Measurements from ENCODE around the gene GYG2.
"Not testable (repeated sequence)": the region's sequence is repeated elsewhere in the genome, so short reads cannot be mapped to it uniquely, and the experiment has no call there.

GYG2 gene

GRCh38 chrX:2892816-2893215 is 64.1 kb downstream of the GYG2 start:
- no peak overlapping the region for H3K4me3 Mint-ChIP-seq
- H3K36me3 Mint-ChIP-seq = no peaks in the 10 kb centered on the region
- no peak for ATAC-seq (replicated peaks)
- H3K4me1 Mint-ChIP-seq = peaks cover 8 to 9% of the 10 kb centered on the region in 2 donors
- H3K9me3 Mint-ChIP-seq = no peaks in the 10 kb centered on the region
- H3K27me3 Mint-ChIP-seq = peaks cover 12 to 28% of the 10 kb centered on the region in 2 donors
- no peak overlapping the region for H3K27ac Mint-ChIP-seq
- DNase-seq = no peak

GRCh38 chrX:2894885-2895292 is 66.2 kb downstream of the GYG2 start:
- no peaks in the 10 kb centered on the region for H3K36me3 Mint-ChIP-seq
- no peaks in the 10 kb centered on the region for H3K9me3 Mint-ChIP-seq
- ATAC-seq (replicated peaks) (no peak), DNase-seq (no peak)
- no peak overlapping the region for H3K27ac Mint-ChIP-seq
- H3K4me3 Mint-ChIP-seq = no peak overlapping the region
- peaks cover 9 to 10% of the 10 kb centered on the region in 2 donors for H3K4me1 Mint-ChIP-seq
- peaks cover 0 to 13% of the 10 kb centered on the region in 2 donors for H3K27me3 Mint-ChIP-seq

- Mint-ChIP-seq H3K4me3 (no peak overlapping the region), H3K4me1 (peaks cover 7 to 10% of the 10 kb centered on the region in 2 donors), H3K9me3 (no peaks in the 10 kb centered on the region), H3K27ac (no peak overlapping the region), H3K36me3 (no peaks in the 10 kb centered on the region), H3K27me3 (peaks cover 0 to 5% of the 10 kb centered on the region in 2 donors)
- DNase-seq (no peak), ATAC-seq (replicated peaks) (no peak)
Measured at GRCh38 chrX:2897311-2897689, 68.6 kb downstream of the GYG2 start.

GRCh38 chrX:2897690-2898623 is 69.2 kb downstream of the GYG2 start:
- H3K9me3 Mint-ChIP-seq, H3K27me3 Mint-ChIP-seq, H3K36me3 Mint-ChIP-seq, DNase-seq, H3K27ac Mint-ChIP-seq: not testable (repeated sequence)
- Mint-ChIP-seq H3K4me3 (peak overlapping the region in 1 of 2 donors; percentile 31), H3K4me1 (peaks cover 7 to 10% of the 10 kb centered on the region in 2 donors)
- ATAC-seq (replicated peaks) = peak; percentile 48 to 49

GRCh38 chrX:2898846-2899512 is 70.2 kb downstream of the GYG2 start:
- ATAC-seq (replicated peaks) = no peak
- no peak overlapping the region for H3K27ac Mint-ChIP-seq

GRCh38 chrX:2901367-2902036 is 72.8 kb downstream of the GYG2 start:
- no peak for ATAC-seq (replicated peaks)
- H3K9me3 Mint-ChIP-seq = peaks cover 8 to 9% of the 10 kb centered on the region in 2 donors

More at GRCh38 chrX:2898846-2899512, 70.2 kb downstream of the GYG2 start:
- Mint-ChIP-seq H3K27me3 (peaks cover 0 to 5% of the 10 kb centered on the region in 2 donors), H3K4me1 (peaks cover 7 to 10% of the 10 kb centered on the region in 2 donors), H3K36me3 (no peaks in the 10 kb centered on the region), H3K9me3 (peaks cover 4 to 5% of the 10 kb centered on the region in 2 donors), H3K4me3 (no peak overlapping the region)
- no peak for DNase-seq

GRCh38 chrX:2902841-2903240 is 74.1 kb downstream of the GYG2 start:
- H3K9me3 Mint-ChIP-seq = peaks cover 8 to 9% of the 10 kb centered on the region in 2 donors
- peaks cover 0 to 5% of the 10 kb centered on the region in 2 donors for H3K27me3 Mint-ChIP-seq
- no peak overlapping the region for H3K4me3 Mint-ChIP-seq
- no peak overlapping the region for H3K27ac Mint-ChIP-seq
- peaks cover 6 to 8% of the 10 kb centered on the region in 2 donors for H3K4me1 Mint-ChIP-seq
- peaks cover 7 to 15% of the 10 kb centered on the region in 2 donors for H3K36me3 Mint-ChIP-seq
- DNase-seq (no peak), ATAC-seq (replicated peaks) (no peak)

More at GRCh38 chrX:2901367-2902036, 72.8 kb downstream of the GYG2 start:
- Mint-ChIP-seq H3K4me3 (no peak overlapping the region), H3K27me3 (peaks cover 0 to 5% of the 10 kb centered on the region in 2 donors), H3K27ac (no peak overlapping the region), H3K4me1 (peaks cover 7 to 10% of the 10 kb centered on the region in 2 donors), H3K36me3 (peaks cover 3 to 7% of the 10 kb centered on the region in 2 donors)
- DNase-seq = no peak

GRCh38 chrX:2903366-2903765 is 74.6 kb downstream of the GYG2 start:
- Mint-ChIP-seq H3K9me3 (peaks cover 8 to 9% of the 10 kb centered on the region in 2 donors), H3K27ac (no peak overlapping the region)

GRCh38 chrX:2907295-2907694 is 78.6 kb downstream of the GYG2 start:
- no peaks in the 10 kb centered on the region for H3K27me3 Mint-ChIP-seq
- H3K36me3 Mint-ChIP-seq = peaks cover 11 to 26% of the 10 kb centered on the region in 2 donors
- no peaks in the 10 kb centered on the region for H3K4me1 Mint-ChIP-seq
- no peak overlapping the region for H3K27ac Mint-ChIP-seq
- H3K9me3 Mint-ChIP-seq = peaks cover 8 to 9% of the 10 kb centered on the region in 2 donors
- no peak overlapping the region for H3K4me3 Mint-ChIP-seq
- DNase-seq = no peak
- no peak for ATAC-seq (replicated peaks)

More at GRCh38 chrX:2903366-2903765, 74.6 kb downstream of the GYG2 start:
- peaks cover 0 to 5% of the 10 kb centered on the region in 2 donors for H3K27me3 Mint-ChIP-seq
- DNase-seq (no peak), ATAC-seq (replicated peaks) (no peak)
- peaks cover 3% of the 10 kb centered on the region in 2 donors for H3K4me1 Mint-ChIP-seq
- peaks cover 7 to 20% of the 10 kb centered on the region in 2 donors for H3K36me3 Mint-ChIP-seq
- H3K4me3 Mint-ChIP-seq = no peak overlapping the region

GRCh38 chrX:2908125-2908685 is 79.5 kb downstream of the GYG2 start:
- no peak overlapping the region for H3K4me3 Mint-ChIP-seq

GRCh38 chrX:2910109-2910508 is 81.4 kb downstream of the GYG2 start:
- H3K27me3 Mint-ChIP-seq = no peaks in the 10 kb centered on the region
- ATAC-seq (replicated peaks) = no peak

More at GRCh38 chrX:2908125-2908685, 79.5 kb downstream of the GYG2 start:
- H3K27ac Mint-ChIP-seq = no peak overlapping the region
- H3K27me3 Mint-ChIP-seq = no peaks in the 10 kb centered on the region
- ATAC-seq (replicated peaks) = no peak
- H3K4me1 Mint-ChIP-seq = no peaks in the 10 kb centered on the region
- peaks cover 4 to 5% of the 10 kb centered on the region in 2 donors for H3K9me3 Mint-ChIP-seq
- DNase-seq = no peak
- peaks cover 11 to 26% of the 10 kb centered on the region in 2 donors for H3K36me3 Mint-ChIP-seq

GRCh38 chrX:2913118-2913517 is 84.4 kb downstream of the GYG2 start:
- H3K27me3 Mint-ChIP-seq = no peaks in the 10 kb centered on the region
- no peaks in the 10 kb centered on the region for H3K4me1 Mint-ChIP-seq
- ATAC-seq (replicated peaks) (no peak), DNase-seq (no peak)
- H3K4me3 Mint-ChIP-seq = no peak overlapping the region
- H3K27ac Mint-ChIP-seq = no peak overlapping the region
- H3K9me3 Mint-ChIP-seq = peaks cover 0 to 3% of the 10 kb centered on the region in 2 donors
- peaks cover 6 to 28% of the 10 kb centered on the region in 2 donors for H3K36me3 Mint-ChIP-seq

More at GRCh38 chrX:2910109-2910508, 81.4 kb downstream of the GYG2 start:
- peaks cover 7 to 27% of the 10 kb centered on the region in 2 donors for H3K36me3 Mint-ChIP-seq
- peaks cover under 1 to 1% of the 10 kb centered on the region in 2 donors for H3K9me3 Mint-ChIP-seq
- H3K4me1 Mint-ChIP-seq = no peaks in the 10 kb centered on the region
- no peak overlapping the region for H3K27ac Mint-ChIP-seq
- no peak for DNase-seq
- H3K4me3 Mint-ChIP-seq = no peak overlapping the region

- H3K27ac Mint-ChIP-seq = no peak overlapping the region
- no peaks in the 10 kb centered on the region for H3K4me1 Mint-ChIP-seq
- no peaks in the 10 kb centered on the region for H3K27me3 Mint-ChIP-seq
- peaks cover 8 to 31% of the 10 kb centered on the region in 2 donors for H3K36me3 Mint-ChIP-seq
- peaks cover 0 to 3% of the 10 kb centered on the region in 2 donors for H3K9me3 Mint-ChIP-seq
- DNase-seq (no peak), ATAC-seq (replicated peaks) (no peak)
- H3K4me3 Mint-ChIP-seq = no peak overlapping the region
Measured at GRCh38 chrX:2917767-2918166, 89.0 kb downstream of the GYG2 start.

GRCh38 chrX:2921193-2921592 is 92.5 kb downstream of the GYG2 start:
- no peaks in the 10 kb centered on the region for H3K27me3 Mint-ChIP-seq
- DNase-seq (no peak), ATAC-seq (replicated peaks) (no peak)
- H3K9me3 Mint-ChIP-seq = peaks cover 0 to 3% of the 10 kb centered on the region in 2 donors
- no peak overlapping the region for H3K27ac Mint-ChIP-seq
- H3K4me3 Mint-ChIP-seq = no peak overlapping the region
- H3K4me1 Mint-ChIP-seq = peaks cover 0 to 2% of the 10 kb centered on the region in 2 donors
- peaks cover 8 to 20% of the 10 kb centered on the region in 2 donors for H3K36me3 Mint-ChIP-seq
